EH (cell line): ENCODE results near the gene YY1.
"Not testable (repeated sequence)": the region's sequence is repeated elsewhere in the genome, so short reads cannot be mapped to it uniquely, and the experiment has no call there.

Experiments used
- DNase-seq: peaks from one replicate; pipeline ENCODE4 v3.0.0-alpha.2; 2015; ENCODE audit warnings: low read depth

Gene YY1

GRCh38 chr14:100296106-100296651 lies 57.2 kb downstream of the YY1 start:
- DNase-seq, result no peak

- not testable (repeated sequence) for DNase-seq
Observed at GRCh38 chr14:100296729-100297128, 57.8 kb downstream of the YY1 start.

- peak; percentile 79 for DNase-seq
Observed at GRCh38 chr14:100297320-100298300, 58.7 kb downstream of the YY1 start.

GRCh38 chr14:100298551-100299237 lies 59.8 kb downstream of the YY1 start:
- no peak for DNase-seq

DNA sequence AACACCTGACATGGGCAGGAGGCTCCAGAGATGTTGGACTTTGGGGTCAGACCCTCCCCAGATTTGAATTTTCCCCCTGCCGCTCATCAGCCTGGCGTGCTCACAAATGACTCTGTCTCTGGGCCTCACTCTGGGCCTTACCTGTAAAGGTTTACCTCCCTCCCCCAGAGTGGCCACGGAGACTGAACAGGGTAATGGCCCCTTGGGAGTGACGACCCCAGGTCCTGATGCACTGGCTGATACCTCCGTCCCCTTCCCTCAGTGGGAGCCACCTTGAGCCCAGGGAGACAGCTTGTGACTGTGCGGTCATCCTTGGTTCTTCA lies 60.3 kb downstream of the YY1 start:
- no peak for DNase-seq

- peak; percentile 58 for DNase-seq
Observed at GRCh38 chr14:100302616-100303015, 63.7 kb downstream of the YY1 start.

DNA sequence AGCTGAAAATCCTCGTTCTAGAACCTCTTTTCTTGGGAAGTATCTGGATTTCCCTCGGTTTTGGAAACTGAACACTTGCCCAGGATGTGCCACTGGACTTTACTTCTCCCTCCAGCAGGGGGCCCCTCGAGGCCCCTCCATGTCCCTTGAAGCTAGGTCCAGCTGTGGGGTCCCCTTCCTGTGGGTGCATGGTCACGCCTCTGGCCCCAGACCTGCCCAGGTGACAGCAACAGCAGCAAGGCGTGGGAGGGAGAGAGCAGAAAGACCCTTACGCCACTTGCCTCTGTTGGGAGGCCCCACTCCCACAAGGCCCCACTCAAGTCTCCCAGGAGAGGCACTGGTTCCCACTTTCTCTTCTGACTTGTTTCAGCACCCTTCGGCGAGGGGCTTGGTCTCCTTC lies 64.2 kb downstream of the YY1 start:
- peak; percentile 43 for DNase-seq

- no peak for DNase-seq
Observed at GRCh38 chr14:100303925-100304324, 65.0 kb downstream of the YY1 start.

- DNase-seq, result peak; percentile 47
Observed at GRCh38 chr14:100304825-100305323, 65.9 kb downstream of the YY1 start.

GRCh38 chr14:100305324-100306100 lies 66.6 kb downstream of the YY1 start:
- peak; percentile 24 for DNase-seq

GRCh38 chr14:100306101-100306997 lies 67.4 kb downstream of the YY1 start, which contains the start of gene SLC25A29:
Gene SLC25A29 (minus strand): TSS chr14:100306444. CDS start chr14:100306232, 212 bp downstream.
- DNase-seq, result peak; percentile 87

DNA sequence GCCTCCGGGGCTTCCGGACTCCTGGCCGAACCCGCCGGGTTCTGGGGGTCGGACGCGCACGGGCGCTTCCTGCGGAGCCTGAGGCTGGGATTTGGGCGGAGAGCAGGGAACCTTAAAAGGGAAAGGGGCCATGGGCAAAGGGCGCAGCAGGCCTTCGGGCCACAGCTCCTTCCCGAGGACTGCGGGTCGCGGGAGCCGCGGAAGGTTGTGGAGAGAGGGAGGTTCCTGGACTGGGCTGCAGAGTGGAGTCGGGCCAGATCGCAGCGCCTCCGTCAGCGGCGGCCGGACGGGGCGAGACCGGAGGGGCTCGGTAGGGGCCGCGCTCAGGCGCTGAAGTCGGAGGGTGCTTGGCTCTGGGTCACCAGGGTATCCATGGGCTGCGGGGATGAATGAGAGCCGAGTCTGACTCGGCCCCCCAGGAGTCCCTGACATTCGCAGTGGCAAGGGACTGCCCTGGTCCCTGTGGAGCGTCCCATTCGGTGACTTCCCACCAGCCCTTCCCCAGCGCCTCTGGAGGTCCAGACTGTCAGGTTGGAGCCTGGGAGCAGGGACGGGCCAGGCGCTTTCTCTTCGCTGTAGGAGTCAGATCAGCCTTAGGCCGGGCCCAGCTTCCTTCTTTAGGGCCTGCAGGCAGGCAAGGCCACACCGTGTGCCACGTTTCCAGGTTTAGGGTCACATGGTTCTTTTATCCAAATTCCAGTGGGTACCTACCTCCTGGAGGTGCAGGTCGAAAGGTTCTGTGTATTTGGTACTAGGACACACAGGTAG lies 68.2 kb downstream of the YY1 start:
- DNase-seq, result peak; percentile 27

- DNase-seq, result no peak
Observed at GRCh38 chr14:100307766-100308426, 69.0 kb downstream of the YY1 start.

DNA sequence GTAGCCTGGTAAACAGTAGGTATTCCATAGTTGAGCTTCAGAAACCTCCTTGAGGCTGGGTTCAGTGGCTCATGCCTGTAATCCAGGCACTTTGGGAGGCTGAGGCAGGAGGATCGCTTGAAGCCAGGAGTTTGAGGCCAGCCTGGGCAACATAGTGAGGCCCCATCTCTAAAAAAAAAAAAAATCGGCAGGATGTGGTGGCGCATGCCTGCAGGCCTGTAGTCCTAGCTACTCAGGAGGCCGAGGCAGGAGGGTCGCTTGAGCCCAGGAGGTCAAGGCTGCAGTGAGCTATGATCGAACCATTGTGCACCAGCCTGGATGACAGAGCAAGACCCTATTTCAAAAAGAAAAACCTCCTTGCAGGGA lies 69.5 kb downstream of the YY1 start:
- not testable (repeated sequence) for DNase-seq

- DNase-seq, result no peak
Observed at GRCh38 chr14:100309028-100309737, 70.2 kb downstream of the YY1 start.

DNA sequence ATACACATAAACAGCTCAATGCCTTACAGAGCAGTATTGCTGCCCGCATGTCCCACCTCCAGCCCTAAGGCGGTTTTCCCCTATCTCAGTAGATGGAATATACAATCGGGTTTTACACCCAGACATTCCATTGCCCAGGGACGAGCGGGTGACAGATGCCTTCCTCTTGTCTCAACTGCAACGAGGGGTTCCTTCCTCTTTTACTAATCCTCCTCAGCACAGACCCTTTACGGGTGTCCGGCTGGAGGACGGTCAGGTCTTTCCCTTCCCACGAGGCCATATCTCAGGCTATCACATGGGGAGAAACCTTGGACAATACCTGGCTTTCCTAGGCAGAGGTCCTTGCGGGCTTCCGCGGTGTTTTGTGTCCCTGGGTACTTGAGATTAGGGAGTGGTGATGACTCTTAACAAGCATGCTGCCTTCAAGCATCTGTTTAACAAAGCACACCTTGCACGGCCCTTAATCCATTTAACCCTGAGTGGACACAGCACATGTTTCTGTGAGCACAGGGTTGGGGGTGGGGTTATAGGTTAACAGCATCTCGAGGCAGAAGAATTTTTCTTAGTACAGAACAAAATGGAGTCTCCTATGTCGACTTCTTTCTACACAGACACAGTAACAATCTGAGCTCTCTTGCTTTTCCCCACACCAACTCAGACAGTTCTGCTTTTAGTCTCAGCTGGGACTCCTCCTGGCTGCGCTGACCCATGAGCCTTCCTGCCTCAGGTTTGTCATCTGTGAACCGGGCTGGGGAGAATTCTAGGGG lies 73.3 kb downstream of the YY1 start:
- not testable (repeated sequence) for DNase-seq

GRCh38 chr14:100312877-100313400 lies 74.0 kb downstream of the YY1 start:
- no peak for DNase-seq
